Myocyte (in vitro differentiated cells): ENCODE measurements around the gene WDR70. TPM values are rescaled to one million over a fixed set of nuclear protein-coding genes. Genes with fewer than 3 reads are reported as not detected.
"Not testable (repeated sequence)": the region's sequence is repeated elsewhere in the genome, so short reads cannot be mapped to it uniquely, and the experiment has no call there.

Experiments used
- DNase-seq: peaks from one replicate; pipeline ENCODE4 v3.0.0-alpha.2; 2012; ENCODE audit warnings: low read depth
- total RNA-seq: library from RNA; depleted of rRNA; stranded (reverse); fragments of >200 nt; gene quantifications from 2 replicates; pipeline ENCODE4 v1.2.3, GENCODE V29; 2014

Gene WDR70
- total RNA-seq, 1 donor from 2014 or later, result 39.8 TPM

GRCh38 chr5:37789991-37790390 lies 410.9 kb downstream of the WDR70 start:
- DNase-seq, result peak; percentile 6

- no peak for DNase-seq
These were observed 412.2 kb downstream of the WDR70 start for GRCh38 chr5:37791321-37791720.

GRCh38 chr5:37792975-37793631 lies 414.0 kb downstream of the WDR70 start:
- peak; percentile 53 for DNase-seq

DNA sequence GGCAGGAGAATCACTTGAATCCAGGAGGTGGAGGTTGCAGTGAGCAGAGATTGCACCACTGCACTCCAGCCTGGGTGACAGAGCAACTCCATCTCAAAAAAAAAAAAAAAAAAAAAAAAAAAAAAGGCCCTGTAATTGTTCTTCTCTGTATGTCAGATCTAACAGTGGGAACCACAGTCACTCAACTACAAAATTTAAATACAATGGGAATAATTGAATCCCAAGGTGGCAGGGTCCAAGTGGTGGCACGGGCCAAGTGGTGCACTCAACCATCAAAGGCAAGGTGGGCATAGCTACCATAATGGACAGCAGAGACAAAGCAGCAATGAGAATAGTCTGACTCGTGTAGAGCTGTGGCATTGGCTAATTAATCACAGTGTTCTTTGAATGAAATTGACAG lies 416.2 kb downstream of the WDR70 start:
- DNase-seq, result not testable (repeated sequence)

GRCh38 chr5:37796435-37796834 lies 417.3 kb downstream of the WDR70 start:
- DNase-seq, result not testable (repeated sequence)

DNA sequence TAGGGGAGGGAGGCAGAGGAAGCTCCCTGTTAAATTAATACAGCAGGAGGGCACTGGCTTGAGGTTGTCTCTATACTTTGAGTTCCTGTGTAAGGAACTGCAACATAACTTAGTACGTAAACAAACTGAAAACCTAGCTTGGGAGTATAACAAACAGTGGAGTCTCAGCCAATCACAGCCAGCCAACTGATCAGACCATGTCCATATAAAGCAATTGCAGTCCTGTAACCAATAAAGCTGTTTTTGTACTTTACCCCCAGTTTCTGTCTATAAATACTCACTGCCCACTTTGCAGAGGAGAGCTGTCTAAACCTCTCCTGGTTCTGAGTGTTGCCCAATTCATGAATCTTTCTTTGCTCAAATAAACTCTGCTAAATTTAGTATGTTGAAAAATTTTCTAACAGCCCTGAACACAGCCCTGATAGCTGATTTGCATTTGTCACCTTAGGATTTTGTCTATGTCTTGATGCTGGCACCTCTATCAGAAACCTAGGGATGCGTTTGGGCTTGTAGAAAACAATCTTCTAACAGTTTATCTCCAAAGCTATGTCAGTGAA lies 420.8 kb downstream of the WDR70 start:
- no peak for DNase-seq

GRCh38 chr5:37801521-37801920 lies 422.4 kb downstream of the WDR70 start:
- no peak for DNase-seq

Other genes starting within 250 kb of the WDR70 start
- gene CPLANE1, start 129.9 kb upstream of the WDR70 start, total RNA-seq, result 21.6 and 31.2 TPM in 2 replicates
- gene NUP155, start 8.2 kb upstream of the WDR70 start, total RNA-seq, result 24.2 and 26.7 TPM in 2 replicates